Islet precursor cell (in vitro differentiated cells): ENCODE results near the gene PI4K2A.

Experiments
- DNase-seq: peaks from one replicate; pipeline ENCODE4 v3.0.0-alpha.2; 2018

Gene PI4K2A

DNA sequence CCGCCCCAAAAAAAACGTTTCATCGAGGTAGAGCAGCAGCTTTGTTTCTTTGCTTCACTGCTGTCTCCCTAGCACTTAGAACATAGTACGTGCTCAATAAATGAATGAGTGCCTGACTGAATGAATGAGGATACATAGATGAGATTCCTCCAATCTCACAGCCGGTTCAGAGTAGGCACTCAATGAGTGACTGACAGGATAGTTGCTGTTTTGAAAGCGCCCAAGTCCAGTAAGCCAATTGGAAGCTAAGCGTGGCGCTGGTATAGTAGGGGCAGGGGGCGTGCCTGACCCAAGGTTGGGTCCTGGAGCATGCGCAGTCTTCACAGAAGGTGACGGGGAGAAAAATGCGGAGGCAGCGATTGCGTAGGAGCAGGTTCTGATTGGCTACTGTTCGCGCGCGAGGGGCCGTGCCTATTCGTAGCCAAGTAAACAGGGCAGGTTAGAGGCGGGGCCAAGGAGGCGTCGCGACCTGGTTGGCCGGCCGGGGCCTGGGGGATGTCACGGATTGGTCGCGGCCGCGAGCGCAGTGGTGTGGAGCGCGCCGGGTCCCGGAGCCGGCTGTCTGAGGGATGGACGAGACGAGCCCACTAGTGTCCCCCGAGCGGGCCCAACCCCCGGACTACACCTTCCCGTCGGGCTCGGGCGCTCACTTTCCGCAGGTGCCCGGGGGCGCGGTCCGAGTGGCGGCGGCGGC, at the start of gene PI4K2A:
PI4K2A (plus strand) TSS at position 498 of the 694 bp plus-strand sequence; CDS start at position 570, 72 bp downstream.
- peak; percentile 100 for DNase-seq

DNA sequence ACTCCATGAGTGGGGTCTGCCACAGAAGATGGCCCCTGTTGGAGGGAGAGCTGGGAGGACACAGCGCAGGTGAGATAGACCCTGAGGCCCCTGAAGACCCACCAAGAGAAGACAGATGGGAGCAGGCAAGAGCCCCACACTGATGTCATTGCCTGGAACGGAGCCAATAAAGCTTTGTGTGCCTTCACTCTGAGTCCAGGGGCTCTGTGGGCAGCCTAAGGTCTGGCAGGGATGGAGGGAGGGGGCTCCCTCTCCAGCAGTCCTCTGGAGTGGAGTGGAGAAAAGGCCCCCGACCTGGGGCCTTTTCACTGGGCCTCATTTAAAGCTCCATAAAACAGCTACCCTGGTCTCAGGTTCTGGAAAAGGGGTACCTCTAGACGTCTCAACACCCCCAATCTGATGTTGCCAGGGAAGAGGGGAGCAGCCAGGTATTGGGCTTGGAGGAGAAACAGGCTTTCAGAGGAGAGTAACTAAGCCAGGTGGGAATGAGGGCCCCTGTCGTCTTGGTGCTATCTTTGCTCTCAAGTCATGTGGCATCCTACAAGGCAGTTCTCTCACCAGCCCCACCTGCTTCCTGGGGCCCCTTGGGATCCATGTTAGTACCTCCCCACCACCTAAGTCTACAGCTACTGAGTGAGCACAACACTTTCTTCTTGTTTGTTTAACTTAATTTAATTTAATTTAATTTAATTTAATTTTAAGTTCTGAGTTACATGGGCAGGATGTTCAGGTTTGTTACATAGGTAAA, 49.5 kb upstream of the PI4K2A start:
- no peak for DNase-seq

DNA sequence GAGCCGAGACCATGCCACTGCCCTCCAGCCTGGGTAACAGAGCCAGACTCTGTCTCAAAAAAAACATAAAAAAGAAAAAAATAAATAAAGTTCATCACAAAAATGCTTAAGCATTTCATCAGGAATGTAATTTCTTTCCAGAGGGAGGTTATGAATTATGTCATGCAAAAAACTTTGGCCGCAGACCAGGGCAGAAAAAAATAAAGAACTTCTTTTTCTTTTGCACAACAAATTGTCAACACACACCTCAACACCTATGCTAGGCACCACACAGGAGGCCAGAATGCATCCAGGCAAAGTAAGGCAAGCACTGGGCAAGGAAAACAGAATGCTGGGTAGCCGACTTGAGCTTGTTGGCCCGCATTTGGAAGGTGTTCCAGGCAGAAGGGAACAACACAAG, 47.0 kb upstream of the PI4K2A start:
- no peak for DNase-seq

DNA sequence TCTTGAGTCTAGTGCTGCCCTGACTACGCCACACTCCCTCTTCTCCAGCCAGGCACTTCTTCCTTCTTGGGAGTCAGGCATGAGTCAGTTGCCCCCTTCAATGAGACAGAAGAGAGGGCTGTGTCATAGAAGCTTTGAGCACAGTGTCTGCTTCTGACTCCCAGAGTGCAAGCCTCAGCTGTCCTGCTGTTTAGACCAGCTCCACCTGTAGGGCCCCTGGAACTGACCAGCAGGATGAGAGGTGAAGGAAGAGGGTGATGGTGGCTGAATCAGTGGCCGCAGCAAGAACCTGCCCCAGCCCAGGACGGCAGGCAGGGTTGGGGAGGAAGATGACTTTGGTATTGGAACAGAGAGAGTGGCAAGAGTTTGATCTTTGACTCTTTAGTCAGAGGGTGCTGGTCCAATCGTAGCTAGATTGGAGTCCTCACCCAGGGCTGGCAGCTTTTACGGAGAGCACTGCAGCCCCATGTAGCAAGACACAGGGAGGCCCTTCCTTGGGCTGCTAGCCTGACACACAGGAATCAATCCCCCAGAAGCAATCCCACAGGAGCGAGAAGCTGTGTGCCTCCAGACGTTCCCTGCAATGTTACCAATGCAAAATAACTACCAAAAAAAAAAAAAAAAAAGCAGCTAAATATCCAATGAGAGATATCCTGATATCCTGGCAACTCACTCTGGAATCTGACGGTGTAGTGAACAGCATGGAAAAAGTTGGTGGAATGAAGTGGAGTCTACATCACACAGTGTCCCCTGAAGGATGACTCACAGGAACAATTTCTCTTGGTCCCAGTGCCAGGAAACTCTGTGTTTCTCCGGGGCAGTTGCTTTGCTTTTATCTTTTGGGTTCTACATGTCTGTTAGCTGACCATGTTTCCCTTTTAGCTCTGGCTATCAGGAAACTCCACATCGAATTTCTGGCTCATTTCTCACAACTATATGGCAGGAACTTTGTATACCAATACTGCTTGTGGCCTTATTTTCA, 44.1 kb upstream of the PI4K2A start:
- peak; percentile 84 for DNase-seq

DNA sequence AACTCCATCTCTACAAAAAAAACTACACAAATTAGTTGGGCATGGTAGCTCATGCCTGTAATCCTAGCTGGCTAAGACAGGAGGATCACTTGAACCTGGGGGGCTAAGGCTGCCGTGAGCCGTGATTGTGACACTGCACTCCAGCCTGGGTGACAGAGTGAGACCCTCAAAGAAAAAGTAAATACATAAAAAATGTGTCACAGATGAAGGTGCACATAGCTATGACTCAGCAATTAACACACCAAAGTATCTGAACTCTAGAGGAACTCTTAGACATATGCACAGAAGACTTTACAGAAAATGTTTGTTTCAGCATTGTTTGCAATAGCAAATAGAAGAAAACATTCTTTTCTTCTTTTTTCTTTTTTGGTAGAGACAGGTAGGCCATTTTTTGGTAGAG, 42.7 kb upstream of the PI4K2A start:
- no peak for DNase-seq

DNA sequence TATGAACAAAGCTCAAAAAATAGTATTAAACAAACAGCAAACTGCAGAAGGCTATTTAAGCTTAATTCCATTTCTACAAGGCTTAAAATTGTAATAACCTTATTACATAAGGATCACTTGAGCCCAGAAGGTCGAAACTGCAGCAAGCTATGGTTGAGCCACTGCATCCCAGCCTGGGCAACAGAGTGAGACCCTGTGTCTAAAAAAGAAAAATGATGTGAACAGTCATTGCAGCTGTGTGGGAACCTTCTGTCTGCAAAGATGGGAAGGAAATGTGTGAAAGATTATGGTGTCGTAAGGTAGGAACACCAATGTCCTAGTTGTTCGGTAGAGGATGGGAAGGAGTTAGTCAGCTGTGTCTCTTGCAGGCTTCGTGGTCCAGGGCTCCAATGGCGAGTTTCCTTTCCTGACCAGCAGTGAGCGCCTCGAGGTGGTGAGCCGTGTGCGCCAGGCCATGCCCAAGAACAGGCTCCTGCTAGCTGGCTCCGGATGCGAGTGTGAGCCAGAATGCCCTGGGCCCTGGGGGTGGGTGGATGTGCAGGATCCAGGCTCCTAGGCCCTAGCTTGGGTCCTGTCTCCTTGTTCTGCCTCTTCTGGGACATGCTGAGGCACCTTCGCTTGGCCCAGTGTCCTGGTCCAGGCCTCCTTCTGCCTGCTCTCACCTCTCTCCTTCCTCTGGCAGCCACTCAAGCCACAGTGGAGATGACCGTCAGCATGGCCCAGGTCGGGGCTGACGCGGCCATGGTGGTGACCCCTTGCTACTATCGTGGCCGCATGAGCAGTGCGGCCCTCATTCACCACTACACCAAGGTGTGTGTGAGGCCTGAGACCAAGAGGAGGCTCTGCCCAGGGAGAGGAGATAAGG, 41.8 kb upstream of the PI4K2A start:
- no peak for DNase-seq

DNA sequence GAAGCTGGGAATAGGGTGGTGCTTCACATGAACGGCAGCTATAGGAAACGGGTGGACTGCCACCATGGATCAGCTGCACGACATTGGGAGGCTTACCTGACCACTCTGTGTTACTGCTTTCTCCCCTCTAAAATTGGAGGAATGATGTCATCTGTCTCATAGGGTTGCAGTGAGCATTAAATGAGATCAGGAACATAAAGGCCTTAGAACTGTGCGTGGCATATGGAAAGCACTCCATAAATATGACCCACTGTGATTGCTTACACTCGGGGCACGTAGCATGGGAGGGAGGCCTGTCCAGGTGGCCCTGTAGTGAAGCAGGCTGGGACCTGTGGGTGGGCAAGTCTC, 41.2 kb upstream of the PI4K2A start:
- no peak for DNase-seq

DNA sequence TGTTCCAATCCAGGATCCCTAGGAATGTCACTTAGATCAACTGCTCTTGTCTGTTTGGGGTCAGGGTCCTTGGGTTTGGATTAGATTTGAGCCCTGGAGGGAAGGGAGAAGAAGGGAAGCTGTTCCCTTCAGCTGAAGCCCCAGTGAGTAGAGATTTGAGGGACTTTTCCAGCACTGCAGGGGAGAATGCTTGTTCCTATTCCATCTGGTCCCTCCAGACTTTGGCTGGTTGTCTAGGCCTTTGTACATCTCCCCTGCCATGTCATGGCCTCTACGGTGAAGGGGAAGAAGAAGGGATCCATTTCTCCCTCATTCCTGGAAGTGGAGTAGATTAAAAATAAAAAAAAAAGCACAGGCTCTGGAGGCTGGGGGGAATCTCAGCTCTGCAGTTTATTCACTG, 39.9 kb upstream of the PI4K2A start:
- DNase-seq: no peak

DNA sequence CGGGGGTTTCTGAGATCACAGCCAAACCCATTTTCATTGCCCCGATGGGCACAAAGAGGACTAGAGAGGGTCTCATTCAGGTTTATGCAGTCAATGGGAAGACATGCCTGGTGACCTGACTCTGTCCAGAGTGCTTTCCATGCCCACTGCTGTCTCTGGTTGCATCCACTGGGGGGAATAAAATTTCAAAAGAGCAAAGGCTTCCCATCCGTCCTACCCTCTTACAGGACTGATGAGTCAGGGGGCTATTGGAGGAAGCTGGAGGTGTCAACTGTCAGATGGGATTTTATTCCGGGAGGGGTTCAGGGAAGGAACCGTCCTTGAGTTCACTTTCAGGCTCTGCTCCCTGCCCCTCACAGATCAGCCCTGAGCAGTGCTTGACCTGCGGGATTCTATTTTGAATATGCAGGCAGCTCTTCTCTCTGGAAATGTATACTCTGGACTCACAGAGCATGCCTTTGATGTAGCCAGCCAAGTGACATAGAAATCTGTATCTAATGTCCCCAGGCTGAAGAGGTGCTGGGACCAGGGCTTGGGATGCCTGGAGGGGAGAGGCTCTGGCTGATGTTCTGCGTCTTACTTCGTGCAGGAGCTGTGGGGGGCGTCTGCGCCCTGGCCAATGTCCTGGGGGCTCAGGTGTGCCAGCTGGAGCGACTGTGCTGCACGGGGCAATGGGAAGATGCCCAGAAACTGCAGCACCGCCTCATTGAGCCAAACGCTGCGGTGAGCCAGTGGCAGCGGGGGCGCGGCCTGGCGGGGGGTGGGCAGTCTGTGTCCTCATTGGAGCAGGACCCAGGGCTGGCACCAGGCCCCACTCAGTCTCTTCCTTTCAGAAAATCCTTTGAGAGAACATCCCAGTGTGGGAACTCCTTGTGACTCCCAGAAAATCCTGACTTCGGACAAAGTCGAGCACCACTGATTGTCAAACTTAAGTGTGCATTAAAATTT, 38.9 kb upstream of the PI4K2A start:
- DNase-seq: no peak

DNA sequence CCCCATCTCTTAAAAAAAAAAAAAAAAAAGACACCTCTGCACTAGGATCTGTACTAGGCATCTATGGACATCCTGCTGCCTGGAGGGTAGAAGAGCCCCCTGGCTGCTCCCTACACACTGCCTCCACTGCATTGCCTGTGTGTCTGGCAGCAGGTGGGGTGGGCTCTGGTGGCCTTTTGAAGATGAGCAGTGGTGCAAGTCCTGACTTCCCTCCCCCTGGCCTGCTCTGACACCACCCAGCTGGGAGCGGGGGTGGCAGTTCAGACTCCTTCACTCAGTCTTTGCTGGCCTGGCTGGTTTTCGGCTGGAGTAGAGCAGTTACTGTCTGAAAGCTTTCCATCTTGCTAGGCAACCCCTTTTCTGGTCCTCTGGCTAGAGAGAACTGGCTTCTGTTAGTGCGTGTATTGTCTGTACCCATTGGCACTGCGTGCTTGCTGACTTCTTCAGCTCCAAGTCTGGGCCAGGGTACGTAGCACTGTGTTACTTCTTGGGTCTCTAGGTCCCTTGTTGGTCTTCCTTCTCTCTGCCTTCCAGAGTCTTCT, 33.3 kb upstream of the PI4K2A start:
- DNase-seq: no peak

DNA sequence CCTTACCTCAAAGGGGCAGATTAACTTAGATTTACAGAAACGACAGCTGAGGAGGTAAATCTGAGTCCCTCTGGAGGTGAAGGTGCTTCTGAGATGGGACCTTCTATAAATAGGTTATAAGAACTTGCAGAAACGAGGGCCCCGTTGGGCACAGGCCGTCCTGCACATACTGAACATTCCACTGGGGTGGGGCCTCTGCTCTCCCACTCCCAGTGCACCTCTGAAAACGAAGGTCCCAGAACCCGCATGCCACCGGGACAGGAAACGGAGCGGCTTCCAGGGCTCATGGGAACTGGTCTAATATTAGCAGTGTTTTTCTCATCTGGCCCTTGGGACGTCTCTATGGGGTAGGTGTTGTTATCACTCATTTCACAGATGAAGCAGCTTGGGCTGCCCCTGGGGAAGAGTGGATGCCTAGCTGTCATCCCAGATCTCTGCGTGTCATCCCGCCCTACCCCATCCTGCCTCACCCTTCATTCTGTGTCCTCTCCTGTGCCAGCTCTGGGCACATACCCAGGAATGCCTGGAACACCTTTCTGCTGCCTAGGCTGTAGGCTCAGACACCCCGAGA, 31.4 kb upstream of the PI4K2A start:
- no peak for DNase-seq

DNA sequence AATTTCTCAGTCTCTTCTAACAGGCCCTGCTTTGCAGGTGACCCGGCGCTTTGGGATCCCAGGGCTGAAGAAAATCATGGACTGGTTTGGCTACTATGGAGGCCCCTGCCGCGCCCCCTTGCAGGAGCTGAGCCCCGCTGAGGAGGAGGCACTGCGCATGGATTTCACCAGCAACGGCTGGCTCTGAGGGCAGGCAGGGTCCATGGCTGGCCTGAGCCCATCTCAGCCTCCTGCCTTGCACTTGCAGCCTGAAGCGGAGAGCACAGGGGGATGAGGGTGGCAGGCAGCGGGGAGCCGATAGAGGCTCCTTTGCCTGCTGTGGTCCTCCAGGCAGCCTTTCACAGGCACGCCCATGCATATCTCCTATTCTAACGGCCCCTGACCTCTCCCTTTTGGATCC, 29.0 kb upstream of the PI4K2A start:
- DNase-seq: no peak

DNA sequence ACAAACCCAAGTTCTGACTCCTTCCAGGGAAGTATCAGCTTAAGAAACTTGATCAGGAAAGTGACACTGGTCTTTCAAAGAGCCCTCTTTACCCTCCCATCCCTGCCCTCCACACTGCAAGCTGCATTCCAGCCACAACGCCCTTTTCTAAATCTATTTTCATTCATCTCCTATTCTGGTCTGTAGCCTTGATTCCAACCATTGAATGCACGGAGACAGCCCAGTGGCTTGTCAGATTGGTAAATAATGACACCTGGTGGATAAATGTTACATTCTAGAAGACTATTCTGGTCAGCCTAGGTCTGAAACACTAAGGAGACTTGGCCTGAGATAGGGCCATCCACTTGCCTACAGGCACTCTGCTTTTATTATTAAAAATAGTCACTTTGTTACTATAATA, 28.1 kb upstream of the PI4K2A start:
- DNase-seq: peak; percentile 64

DNA sequence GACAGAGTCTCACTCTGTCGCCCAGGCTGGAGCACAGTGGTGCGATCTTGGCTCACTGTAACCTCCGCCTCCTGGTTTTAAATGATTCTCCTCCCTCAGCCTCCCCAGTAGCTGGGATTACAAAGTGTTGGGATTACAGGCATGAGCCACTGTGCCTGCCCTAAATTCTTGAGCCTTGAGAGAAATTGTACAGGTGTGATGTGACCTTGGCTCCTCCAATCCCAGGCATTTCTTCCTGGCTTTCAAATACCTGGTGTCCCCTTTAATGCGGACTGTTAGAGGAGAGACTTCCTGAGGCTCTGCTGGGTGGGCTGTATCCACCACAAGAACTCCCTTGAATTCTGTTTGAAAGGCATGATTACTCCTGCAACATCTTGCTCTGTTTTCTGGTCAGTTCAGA, 22.2 kb upstream of the PI4K2A start:
- DNase-seq: no peak

DNA sequence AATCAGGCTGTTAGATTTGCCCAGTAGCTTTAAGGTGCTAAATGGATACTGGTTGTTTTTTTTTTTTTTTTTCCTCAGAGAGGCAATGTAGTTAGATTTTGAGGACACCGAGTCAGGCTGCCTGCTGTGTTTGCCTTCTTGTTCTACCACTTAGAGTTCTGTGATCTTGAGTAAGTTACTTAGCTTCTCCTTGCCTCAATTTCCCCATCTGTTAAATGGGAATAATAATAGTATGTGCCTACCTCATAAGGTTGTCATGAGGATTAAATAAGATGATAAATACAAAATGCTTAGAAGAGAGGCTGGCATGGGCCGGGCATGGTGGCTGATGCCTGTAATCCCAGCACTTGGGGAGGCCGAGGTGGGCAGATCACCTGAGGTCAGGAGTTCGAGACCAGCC, 21.7 kb upstream of the PI4K2A start:
- no peak for DNase-seq

DNA sequence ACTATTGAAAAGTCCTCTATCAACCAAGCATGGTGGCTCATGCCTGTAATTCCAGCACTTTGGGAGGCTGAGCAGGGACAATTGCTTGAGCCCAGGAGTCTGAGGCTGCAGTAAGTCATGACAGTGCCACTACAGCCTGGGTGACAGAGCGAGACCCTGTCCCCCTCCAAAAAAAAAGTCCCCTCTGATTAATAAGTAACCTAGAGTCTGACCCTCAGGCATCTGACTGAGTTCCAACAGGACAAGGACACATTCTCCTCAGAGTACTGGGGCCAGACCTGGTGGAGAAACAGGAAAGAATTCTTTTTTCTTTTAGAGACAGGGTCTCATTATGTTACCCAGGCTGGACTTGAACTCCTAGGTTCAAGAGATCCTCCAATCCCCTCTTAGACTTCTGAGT, 17.2 kb upstream of the PI4K2A start:
- no peak for DNase-seq

DNA sequence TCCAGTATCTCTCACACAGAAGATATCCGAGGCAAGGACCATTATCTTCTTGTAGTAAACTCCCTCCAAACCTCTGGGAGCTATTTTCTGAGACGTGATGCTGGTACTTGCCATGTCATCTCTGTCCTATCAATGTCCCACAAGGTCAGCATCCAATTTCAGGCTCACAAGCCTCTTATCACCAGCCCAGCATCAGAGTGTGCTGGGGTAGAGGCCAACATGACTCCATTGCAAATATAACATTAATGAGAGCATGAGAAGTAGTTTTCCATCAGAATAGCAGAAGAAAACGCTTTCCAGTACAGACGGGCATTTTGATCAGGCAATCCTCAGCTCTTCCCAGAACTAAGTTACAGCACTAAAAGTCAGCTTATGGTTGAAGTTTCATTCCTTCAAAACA, 12.7 kb upstream of the PI4K2A start:
- DNase-seq: no peak

DNA sequence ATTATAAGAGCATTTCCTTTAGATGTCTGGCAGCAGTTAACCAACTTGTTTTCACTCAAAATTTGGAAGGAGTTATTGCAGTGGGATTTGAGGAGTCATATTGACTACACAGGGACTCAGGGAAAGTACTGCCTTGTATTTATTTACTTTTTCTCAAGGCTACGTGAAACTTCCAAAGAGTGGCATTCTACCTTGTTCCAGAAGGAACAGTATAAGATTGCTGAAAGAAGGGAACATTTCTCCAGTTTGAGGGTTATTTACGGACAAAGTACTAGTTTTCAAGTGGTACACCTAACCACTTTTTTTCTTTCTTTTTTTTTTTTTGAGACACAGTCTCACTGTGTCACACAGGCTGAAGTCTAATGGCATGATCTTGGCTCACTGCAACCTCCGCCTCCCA, 12.2 kb upstream of the PI4K2A start:
- no peak for DNase-seq

DNA sequence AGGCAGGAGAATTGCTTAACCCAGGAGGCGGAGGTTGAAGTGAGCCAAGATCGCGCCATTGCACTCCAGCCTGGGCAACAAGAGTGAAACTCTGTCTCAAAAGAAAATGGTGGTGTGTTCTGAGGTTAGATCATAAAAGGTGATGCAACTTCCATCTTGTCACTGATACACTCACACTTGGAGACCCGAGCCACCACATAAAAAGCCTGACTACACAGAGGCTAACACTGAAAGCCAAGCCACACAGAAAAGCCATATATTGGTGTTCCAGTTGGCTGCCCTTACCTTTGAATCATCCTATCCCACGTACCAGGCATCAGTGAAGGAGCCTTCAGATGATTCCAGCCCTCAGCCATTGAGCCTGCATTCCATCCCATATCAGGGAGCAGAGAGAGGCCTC, 11.2 kb upstream of the PI4K2A start:
- no peak for DNase-seq

DNA sequence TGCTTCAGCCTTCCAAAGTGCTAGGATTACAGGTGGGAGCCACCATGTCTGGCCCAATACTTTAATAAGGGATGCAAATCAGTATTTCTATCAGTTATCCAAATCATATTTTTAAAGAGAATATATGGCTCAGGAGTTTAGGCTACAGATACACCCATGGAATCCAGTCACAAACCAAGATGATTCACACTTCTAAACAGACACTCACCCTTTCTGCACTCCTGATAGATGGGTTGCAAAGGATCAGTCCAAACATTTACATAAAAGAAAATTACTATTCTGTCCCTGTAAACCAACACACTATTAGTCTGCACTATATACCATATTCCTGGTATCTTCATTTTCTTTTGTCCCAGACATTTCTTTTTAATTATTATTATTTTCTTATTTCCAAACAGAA, 9.4 kb upstream of the PI4K2A start:
- DNase-seq: no peak
